Activated gamma-delta T cell treated with anti-CD3 and anti-CD28 coated beads, Interleukin-2, amount 50 U/mL, for 16 hours (primary cell): ENCODE data around the gene ASIC2.
A peak's percentile ranks its signal among the peaks of the same experiment; 100 is the strongest.
"Not testable (repeated sequence)": the region's sequence is repeated elsewhere in the genome, so short reads cannot be mapped to it uniquely, and the experiment has no call there.

Experiments
- DNase-seq: peaks from one replicate; pipeline ENCODE4 v3.0.0-alpha.2; 2020; ENCODE audit warnings: low read depth

Gene ASIC2

DNA sequence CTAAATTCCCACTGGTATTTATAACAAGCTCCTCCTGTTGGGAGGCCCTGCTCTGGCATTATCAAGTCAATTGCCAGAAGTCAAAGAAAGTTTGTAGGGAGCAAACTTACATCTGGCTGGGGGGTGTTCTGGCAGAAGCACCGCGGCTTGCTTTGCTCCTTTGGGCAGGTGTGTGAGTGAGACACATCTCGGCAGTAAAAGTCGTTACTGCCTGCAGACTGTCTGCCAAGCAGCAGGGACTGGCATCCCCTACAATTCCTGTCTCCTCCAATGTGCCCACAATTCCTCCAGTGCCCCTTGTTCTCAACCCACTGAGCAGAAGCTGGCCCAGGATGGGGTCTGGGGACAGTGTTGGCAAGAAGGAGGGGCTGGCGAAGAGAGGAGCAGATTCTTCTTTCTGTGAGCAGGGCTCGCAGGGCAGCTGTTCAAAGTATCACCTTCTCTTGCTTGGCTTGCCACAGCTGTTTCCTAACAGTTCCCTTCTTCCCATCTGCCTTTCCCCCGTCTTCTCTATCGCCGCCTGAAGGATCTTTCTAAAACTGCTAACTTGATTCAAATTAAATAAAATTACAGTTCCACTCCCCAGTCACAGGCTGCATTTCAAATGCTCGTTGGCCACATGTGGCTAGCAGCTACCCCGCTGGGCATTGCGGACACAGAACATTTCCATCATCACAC, 271.2 kb downstream of the ASIC2 start:
- DNase-seq = no peak

DNA sequence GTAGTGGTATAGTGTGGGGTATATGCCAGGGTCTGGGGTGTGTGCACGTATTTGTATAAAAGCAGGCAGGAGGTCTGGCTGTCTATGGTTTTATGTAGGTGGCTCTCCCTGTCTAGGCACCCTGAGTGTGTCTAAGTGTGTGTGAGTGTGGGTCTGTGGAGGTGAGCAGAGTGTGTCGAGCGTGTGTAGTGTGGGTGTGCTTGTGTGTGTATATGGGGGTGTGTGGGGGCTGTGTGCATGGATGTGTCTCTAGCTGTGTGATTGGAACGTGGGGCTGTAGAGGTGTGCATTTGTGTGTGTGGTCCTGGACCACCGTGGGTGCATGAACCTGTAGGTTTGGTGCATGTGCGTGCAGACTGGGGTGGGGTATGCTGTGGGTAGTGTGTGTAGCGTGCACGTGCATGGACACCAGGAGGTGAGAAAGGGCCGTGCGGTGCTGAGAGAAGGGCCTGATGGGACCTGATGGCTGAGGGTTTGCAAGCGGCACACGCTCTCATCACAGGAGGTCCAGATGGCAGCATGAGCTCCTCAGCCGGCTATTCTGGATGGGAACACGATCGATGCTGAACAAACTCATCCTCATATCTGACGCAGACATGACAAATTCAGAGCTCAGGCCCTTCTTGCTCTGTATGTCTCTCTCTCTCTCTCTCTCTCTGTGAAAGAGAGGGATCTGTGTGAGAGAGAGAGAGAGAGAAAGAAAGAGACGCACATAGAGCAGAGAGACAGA, 273.8 kb downstream of the ASIC2 start:
- DNase-seq = no peak

DNA sequence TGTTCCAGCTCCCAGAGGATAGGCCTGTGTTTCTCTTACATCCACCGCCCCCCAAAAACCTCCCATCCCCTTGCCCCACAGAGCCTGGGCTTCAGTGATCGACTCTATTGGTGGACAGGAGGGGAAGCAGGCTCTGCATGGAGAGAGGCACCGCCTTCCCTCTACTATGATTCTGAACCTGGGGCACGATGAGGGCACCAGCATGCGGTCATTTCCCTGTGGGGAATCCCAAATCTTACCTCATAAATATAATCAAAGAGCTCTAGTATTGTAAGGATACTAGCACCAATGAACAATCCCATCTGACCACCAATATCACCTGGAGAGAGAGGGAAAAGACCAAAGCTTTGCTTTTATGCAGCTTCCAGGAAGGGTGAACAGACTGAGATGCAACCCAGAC, 275.7 kb downstream of the ASIC2 start:
- no peak for DNase-seq

DNA sequence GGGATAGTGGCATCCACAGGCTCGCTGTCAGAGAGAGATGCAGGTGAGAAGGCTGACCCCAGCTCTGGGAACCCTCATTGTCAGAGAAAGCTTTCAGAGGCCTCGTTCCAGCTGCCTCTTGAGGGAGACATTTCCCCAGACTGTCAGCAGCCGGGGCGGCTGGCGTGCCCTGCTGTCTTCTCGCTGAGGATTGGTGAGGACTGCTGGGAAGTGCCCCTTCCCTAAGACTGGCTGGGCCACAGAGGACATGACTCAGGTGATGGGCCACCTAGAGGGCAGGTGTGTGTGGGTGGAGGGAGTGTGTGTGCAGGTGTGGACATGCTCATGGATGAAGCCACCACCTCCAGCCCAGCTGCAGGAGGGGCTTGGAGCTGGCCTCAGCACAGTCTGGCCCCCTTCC, 276.2 kb downstream of the ASIC2 start:
- DNase-seq = no peak

DNA sequence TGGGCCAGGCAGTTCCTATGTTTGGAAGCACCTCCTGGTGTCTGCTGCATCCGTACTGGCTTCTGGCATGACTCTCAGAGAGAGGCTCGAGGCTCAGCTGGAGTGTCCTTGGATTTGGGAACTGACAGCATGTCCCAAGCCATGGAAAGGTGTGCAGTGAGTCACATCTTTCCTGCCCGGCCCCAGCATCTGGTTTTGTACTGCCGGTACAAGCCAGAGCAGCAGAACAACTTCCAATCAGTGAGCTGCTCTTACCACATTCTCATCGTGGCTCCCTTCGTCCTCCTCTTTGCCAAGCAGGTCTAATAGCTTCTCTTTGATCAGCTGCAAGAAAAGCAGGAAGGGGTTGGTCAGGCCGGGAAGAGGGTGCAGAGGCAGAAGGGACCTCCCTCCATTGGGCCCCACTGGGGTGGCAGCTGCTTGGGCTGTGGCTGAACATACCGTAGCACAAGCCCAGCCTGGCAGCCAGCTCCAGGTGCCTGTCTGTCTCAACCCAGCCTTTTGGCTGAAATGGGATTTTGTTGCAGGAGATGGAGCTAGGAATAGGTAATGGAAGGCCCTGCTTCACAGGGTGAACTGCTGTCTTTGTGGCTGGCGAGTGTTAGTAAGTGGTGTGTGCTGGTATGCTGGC, 277.3 kb downstream of the ASIC2 start:
- DNase-seq = no peak

DNA sequence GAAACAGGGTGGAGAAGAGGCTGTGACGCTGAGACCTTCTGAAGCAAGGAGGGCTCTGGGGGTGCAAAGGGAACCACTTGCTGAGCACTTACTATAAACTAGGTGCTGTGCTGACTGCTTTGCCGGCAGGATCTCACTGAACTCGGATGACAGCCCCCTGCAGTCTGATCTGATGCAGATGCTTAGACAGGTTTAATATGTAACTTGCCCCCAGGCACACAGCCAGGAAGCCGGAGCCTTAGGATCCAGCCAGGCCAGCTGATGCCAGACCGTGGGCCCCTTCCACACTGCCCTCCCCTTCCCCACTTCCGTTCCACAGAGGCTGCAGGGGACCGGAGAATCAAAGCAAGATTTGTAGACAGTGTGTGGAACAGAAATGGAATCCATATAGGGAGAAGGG, 278.3 kb downstream of the ASIC2 start:
- no peak for DNase-seq

DNA sequence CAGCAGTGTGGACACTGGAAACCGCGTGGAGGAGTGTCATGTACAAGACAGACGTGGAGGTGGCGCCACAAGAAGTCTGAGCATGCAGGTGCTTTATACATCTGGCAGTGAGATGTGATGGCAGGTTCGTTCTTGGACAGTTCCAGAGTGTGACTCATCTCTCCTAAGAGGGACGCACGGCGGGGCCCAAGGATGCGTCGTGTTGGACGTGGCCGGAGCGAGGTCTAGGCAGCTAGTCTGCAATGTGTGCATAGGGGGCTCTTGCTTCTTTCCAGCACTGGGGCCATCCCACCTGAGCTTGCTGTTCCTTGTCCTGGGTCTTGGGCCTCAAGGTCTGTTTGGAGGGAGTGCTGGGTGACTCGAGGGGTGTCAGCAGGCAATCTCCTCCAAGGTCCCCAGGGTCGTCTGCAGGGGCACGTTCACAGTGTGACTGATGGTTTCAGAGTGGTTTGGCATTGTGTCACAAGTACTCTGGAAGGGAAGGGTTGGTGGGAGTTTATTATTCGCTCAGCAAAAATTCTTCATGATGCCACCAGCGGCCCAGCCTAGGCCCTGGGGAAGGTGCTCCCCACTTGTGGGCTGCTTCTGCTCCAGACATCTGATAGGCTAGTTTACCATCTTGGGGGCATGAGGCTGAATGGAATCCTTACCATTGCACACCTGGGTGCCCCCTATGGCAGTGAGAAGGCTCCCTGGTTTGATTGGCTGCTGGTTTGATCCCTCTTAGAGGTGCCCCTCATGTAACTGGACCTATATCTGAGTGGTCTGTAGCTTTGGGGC, 279.3 kb downstream of the ASIC2 start:
- DNase-seq = no peak

DNA sequence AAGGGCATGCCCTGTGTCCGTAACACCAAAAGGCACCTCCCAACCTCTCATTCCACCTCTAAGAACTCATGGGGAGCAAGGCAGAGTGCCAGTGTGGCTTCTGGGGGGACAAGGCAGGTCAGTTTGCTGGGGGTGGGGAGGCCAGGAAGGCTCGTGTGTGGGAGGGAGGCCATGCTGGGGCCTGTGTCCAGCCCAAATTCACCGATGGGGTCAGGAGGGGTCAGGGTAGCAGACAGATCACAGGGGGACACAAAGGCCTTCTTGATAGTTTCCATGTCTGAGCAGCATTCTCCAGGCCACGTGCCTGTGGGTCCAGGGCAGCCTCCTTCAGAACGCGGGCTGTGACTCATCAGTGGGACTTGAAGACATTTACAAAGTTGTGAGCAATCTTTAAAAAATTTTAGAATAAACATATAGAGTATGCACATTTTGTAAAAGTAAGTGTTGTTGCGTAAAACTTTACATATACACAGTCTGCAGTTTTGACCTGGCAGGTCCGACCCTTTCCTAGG, 280.5 kb downstream of the ASIC2 start:
- no peak for DNase-seq

DNA sequence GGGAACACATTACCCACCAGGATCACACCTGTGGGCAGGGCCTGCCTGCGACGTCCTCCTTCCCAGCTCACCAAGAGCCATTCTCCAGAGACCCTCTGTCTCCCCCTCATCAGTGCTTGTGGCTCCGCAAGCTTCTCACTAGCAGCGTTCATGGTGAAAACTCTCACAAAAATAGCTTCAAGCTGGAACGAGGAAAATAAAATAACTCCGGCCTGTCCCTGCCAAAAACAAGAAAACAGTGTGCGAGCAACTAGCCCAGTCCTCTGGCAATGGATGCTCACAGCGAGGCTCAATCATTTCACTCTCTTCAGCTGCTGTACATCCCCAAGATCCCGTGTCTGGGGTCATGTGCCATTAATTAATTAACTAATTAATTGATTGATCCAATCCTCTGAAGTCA, 283.5 kb downstream of the ASIC2 start:
- DNase-seq = no peak

DNA sequence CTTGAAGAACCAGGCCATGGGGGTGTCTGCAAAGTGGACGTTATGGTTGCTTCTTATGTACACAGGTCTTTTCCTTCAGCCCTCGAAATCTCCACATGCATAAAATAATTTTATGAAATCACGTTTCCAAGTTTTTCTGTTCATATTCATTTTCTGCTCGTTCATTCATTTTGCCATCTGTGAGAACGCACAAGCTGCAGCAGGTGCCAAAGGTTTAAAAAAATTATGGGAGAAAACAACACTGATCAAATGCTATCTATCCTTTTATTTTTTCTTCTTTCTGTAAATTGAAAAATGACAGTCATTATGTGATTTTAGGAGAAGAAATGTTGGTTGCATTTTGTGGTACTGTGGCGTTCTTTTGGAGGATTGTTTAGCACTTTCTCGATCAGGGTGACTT, 285.9 kb downstream of the ASIC2 start:
- DNase-seq = no peak

DNA sequence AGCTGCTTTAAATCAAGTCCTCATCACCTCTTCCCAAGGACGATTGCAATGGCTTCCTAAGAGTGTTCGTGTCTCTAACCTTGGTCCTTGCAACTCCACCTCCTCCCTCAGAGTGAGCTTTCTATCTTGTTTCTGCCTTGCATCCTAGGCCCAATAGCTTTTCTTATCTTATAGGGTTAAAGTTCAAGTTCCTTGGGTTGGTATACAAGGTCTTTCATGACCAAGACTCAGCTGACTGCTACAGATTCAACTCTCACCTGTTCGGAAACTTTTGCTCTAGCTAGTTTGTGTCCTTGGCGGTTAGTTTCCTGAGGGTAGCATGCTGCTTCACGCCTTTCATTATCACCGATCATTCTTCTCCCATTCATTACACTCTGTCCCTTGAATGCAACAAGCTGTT, 290.8 kb downstream of the ASIC2 start:
- DNase-seq = no peak

DNA sequence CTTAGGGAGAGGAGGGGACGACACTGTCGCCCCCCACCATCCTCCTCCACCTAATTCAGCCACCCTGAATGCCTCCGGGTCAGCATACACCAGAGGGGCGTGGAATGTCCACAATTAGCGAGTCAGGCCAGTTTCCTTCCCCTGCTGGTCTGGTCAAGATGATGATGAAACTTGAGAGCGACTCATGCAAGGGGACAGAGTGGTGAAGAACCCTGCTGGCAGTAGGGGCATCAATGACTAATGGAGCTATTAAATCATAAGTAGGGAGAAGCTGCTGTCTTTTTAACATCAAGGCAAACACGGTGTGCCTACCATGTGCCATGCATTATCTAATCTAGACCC, 294.2 kb downstream of the ASIC2 start:
- DNase-seq = no peak

DNA sequence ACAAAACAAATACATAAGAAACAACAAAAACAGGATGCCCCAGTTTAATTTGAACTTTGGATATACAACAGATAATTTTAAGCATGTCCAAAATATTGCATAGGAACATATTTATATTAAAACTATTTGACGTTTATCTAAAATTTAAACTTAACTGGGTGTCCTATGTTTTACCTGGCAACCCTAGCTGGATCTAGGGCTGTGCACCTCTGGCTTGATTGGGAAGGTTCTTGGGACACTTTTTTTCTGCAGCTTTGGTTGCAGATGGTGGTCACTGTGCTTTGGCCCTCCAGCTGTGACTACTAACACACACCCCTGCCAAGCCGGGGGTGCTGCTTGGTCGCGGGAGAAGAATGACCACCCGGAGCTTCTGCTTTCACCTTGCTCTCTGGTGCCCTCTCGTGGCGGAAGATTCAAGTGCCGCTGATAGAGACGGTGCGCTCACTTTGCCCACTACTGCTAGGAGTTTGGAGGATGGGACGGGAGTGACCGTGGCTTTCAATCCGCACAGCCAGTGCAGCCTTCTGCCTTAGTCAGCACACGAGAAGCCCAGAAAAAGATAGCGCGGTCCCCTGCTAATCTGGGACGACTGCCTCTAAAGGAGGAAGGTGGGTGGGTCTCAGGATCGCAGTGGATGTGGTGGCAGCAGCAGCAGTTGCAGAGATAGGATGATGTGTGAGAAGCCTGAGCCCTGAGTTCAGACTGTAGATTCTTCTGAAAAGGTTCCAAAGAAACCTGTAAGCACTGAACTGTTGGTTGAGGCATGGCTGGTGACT, 294.8 kb downstream of the ASIC2 start:
- peak; percentile 61 for DNase-seq

DNA sequence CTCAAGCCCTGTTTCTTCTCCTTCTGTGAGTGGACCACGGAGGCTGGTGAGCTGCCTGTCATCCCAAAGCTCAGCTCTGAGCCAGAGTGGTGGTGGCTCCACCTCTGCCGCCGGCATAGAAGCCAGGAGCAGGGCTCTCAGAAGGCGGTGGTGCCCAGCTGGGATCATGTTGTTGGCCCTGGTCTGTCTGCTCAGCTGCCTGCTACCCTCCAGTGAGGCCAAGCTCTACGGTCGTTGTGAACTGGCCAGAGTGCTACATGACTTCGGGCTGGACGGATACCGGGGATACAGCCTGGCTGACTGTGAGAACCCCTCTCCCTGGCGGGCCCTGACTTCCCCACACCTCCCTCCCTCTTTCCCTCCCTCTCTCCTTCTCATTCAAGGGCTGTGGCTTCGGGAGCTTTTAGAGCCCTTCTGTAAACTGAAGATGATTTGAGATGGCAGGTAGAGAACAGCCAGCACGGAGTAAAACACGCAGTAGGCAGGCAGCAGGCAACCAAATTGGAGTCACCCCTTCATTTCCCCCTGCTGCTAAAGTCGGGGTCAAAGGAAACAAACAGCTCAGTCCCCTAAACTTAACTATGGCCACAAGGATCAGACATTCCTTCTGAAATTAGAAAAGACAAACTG, 297.6 kb downstream of the ASIC2 start:
- no peak for DNase-seq

DNA sequence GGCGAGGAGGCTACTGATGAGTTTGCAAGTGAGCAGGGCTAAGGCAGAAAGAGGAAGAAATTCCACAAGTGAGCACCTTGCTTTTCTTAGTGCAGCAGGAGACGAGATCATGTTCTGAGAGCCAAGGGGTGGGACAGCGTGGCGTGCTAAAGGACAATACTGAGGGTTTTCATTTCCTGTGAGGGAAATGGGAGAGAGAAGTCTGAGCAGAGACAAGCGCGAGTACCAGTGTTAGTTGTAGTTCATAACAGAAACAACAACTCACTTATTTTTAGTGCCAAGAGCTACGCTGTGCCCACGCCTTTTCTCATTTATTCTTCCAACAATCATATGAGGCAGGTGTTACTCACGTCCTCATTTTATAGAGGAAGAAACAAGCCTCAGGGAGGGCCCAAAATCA, 299.1 kb downstream of the ASIC2 start:
- no peak for DNase-seq

DNA sequence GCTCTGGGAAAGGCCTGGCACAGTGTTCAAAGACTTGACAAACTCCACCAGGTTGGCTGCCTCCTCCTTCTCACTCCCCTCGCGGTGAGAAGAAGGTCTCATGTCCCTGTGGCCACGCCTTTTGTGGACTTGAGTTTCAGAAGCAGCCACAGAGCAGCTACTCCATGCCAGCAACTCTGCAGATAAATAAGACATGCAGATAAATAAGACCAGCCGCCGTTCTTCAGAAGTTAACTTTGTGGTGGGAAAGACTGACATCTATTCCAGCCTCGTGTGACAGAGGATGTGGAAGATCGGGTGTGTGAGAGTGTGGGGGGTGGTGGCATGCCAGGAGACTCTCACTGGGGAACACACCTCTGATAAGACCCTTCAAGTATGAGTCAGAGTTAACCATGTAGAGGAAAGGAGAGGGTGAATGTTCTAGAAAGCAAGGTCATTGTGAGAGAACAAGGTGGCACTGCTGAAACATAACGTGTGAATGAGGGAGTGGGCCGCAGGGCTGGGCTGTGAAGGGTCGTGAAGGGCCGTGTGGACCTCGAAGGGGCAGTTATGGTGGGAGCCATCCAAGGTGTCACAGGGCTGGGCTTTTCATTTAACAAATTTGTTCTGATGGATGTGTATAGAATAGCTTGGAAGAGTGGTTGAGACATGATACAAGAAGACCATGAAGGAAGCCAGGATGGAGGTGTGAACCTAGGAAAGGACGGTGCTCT, 300.6 kb downstream of the ASIC2 start:
- DNase-seq = no peak

DNA sequence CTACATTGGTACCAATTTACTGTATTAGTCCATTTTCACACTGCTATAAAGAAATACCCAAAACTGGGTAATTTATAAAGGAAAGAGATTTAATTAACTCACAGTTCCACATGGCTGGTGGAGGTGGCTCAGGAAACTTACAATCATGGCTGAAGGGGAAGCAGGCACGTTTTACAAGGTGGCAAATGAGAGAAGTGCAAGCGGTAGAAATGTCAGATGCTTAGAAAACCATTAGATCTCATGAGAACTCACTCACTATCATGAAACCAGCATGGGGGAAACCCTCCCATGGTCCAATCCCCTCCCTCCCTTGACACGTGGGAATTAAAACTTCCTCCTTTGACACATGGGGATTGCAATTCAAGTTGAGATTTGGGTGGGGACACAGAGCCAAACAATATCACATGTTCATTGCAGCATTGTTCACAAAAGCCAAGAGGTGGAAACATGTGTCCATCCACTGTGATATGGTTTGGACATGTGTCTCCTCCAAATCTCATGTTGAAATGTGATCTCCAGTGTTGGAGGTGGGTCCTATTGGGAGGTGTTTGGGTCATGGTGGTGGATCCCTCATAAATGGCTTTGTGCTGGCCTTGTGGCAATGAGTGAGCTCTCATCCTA, 304.5 kb downstream of the ASIC2 start:
- DNase-seq = no peak

DNA sequence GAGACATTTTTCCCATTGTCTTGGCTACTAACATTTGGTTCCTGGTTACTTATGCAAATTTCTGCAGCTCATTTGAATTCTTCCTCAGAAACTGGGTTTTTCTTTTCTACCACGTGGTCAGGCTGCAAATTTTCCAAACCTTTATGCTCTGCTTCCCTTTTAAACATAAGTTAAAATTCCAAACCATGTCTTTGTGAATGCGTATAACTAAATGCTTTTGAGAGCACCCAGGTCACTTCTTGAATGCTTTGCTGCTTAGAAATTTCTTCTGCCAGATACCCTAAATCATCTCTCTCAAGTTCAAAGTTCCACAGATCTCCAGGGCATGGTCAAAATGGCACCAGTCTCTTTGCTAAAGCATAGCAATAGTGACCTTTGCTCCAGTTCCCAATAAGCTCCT, 305.2 kb downstream of the ASIC2 start:
- not testable (repeated sequence) for DNase-seq

DNA sequence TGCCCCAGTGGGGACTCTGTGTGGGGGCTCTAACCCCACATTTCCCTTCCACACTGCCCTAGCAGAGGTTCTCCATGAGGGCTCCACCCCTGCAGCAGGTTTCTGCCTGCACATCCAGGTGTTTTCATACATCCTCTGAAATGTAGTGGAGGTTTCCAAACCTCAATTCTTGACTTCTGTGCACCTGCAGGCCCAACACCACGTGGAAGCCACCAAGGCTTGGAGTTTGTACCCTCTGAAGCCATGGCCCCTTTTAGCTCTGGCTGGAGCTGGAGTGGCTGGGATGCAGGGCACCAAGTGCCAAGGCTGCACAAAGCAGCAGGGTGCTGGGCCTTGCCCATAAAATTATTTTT, 305.7 kb downstream of the ASIC2 start:
- DNase-seq = not testable (repeated sequence)

DNA sequence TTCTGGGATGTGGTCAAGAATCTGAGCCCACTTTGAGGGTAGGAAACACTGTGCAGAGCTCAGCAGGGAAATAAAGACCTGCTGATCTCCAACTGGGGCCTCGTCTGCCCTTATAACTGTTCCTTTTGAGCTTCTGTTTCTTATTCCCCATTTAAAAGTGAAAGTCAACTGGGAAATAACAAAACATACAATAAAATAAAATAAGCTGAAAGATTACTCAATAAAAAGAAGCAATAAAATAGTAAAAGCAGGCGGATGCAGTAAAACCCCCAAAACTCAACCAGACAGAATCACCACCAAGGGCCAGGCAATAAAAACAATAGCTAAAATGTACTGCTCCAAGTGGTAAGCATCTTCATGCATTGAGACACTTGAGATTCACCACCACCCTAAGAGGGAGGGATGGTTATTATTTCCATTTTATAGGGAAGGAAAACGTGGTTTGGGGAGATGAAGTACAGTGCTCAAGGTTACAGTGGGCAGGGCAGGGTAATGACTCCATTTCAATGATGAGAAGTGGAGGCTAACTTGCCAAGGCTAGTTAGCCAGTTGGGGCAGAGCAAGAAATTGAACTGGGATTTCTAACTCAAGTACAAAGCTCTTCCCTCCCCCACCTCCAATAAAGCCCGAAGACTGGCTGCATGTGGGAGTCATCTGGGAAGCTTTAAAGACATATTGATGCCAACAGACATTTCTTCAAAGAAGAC, 307.9 kb downstream of the ASIC2 start:
- no peak for DNase-seq
